K562 (cell line): ENCODE data around the gene FOXL2NB. TPM values are rescaled to one million over a fixed set of nuclear protein-coding genes. Genes with fewer than 3 reads are reported as not detected.

Experiments used
- ARID4B ChIP-seq: sonication (generic); formaldehyde crosslinking; IDR thresholded peaks from 2 replicates; pipeline ENCODE4 v1.8.0; 2022; ENCODE audit warnings: mild to moderate bottlenecking, missing genetic modification reagents
- BRF1 ChIP-seq: IDR thresholded peaks from 3 replicates; pipeline ENCODE4 v1.6.1; 2011; ENCODE audit warnings: borderline replicate concordance, mild to moderate bottlenecking; ENCODE audit not compliant: insufficient read length; ENCODE audit errors: extremely low read depth
- HDAC8 ChIP-seq: fragments of 450-650 bp; IDR thresholded peaks from 2 replicates; pipeline ENCODE4 v1.6.1; 2016; ENCODE audit warnings: mild to moderate bottlenecking, missing genetic modification characterization, moderate library complexity, missing compliant biosample characterization
- HMG20B ChIP-seq: fragments of 250-450 bp; sonication (Bioruptor Pico); IDR thresholded peaks from 2 replicates; pipeline ENCODE4 v1.5.0; 2021; ENCODE audit warnings: mild to moderate bottlenecking
- L3MBTL2 ChIP-seq: fragments of 450-650 bp; IDR thresholded peaks from 2 replicates; pipeline ENCODE4 v1.6.1; 2016; ENCODE audit warnings: mild to moderate bottlenecking, moderate library complexity
- NCOA6 ChIP-seq: fragments of 450-650 bp; IDR thresholded peaks from 2 replicates; pipeline ENCODE4 v1.6.1; 2017; ENCODE audit warnings: mild to moderate bottlenecking
- NONO ChIP-seq, 2 experiments: fragments of 200-400 bp in 1 of 2; fragments of 450-650 bp in 1 of 2; formaldehyde crosslinking in 1 of 2; IDR thresholded peaks; 2 replicates each; pipeline ENCODE4 v1.6.1; 2017; ENCODE audit warnings: low read depth in 2 of 2, mild to moderate bottlenecking in 2 of 2, moderate library complexity in 2 of 2, low read length in 1 of 2
- NR2C2 ChIP-seq, 2 experiments: fragments of 200-800 bp in 1 of 2; sonication (Bioruptor generic) in 1 of 2; sonication (generic) in 1 of 2; formaldehyde crosslinking in 1 of 2; IDR thresholded peaks; 2 replicates each; pipeline versions ENCODE4 v1.6.1 to v1.8.0; 2016 to 2022; ENCODE audit warnings: mild to moderate bottlenecking in 1 of 2, missing compliant biosample characterization in 1 of 2, missing genetic modification characterization in 1 of 2, missing genetic modification reagents in 1 of 2
- PCBP1 ChIP-seq: fragments of 200-400 bp; formaldehyde crosslinking; IDR thresholded peaks from 2 replicates; pipeline ENCODE4 v1.6.1; 2018; ENCODE audit warnings: mild to moderate bottlenecking, low read depth, low read length; ENCODE audit not compliant: poor library complexity, severe bottlenecking
- RB1 ChIP-seq: fragments of 450-650 bp; IDR thresholded peaks from 2 replicates; pipeline ENCODE4 v1.6.1; 2017; ENCODE audit warnings: low read depth, mild to moderate bottlenecking
- ZBTB9 ChIP-seq: fragments of 450-650 bp; formaldehyde crosslinking; IDR thresholded peaks from 2 replicates; pipeline ENCODE4 v1.4.0; 2020; ENCODE audit warnings: mild to moderate bottlenecking, moderate library complexity
- ZFX ChIP-seq: sonication (generic); formaldehyde crosslinking; IDR thresholded peaks from 2 replicates; pipeline ENCODE4 v1.8.0; 2022; ENCODE audit warnings: mild to moderate bottlenecking, missing genetic modification reagents, moderate library complexity
- ZNF644 ChIP-seq: fragments of 200-800 bp; sonication (Bioruptor generic); IDR thresholded peaks from 2 replicates; pipeline ENCODE4 v1.6.1; 2016; ENCODE audit warnings: low read depth, missing genetic modification characterization, missing compliant biosample characterization
- ZNF655 ChIP-seq: fragments of 250-450 bp; sonication (Bioruptor Pico); IDR thresholded peaks from 2 replicates; pipeline ENCODE4 v1.5.0; 2021
- polyA plus RNA-seq, 8 experiments: library from polyadenylated mRNA; depleted of rRNA in 4 of 8; stranded (reverse) in 5 of 8; unstranded in 3 of 8; fragments of >200 nt; fragmentation: Nextera tagmentation in 2 of 8; fragmentation: Illumina TruSeq in 1 of 8; extraction: Ambion mirVana in 2 of 8; extraction: Trizol in 1 of 8; gene quantifications; 2 replicates each; pipeline versions ENCODE4 v1.2.1 to v1.2.3, GENCODE V29; 2011 to 2014; ENCODE audit warnings: inconsistent platforms in 1 of 8, missing spikeins in 1 of 8
- total RNA-seq, 7 experiments: library from RNA; depleted of rRNA in 6 of 7; stranded (reverse); fragments of >200 nt in 6 of 7; fragmentation: Illumina TruSeq in 2 of 7; extraction: Trizol in 2 of 7; gene quantifications; 2 replicates each; pipeline versions ENCODE4 v1.2.1 to v1.2.3, GENCODE V29; 2011 to 2021; ENCODE audit warnings: low replicate concordance in 1 of 7

Gene FOXL2NB
- total and polyA plus RNA-seq, 9 of the 15 experiments (the other 6 are each of a cell fraction or from before 2014, with no cell fraction given): 0.71 to 17.4 (median 9.0) TPM

- peak; percentile 77 for TF ChIP-seq ARID4B (CRISPR knock-in tag)
- TF ChIP-seq L3MBTL2: peak; percentile 88
- TF ChIP-seq HDAC8 (tag): no peak
- no peak for TF ChIP-seq PCBP1
- no peak for TF ChIP-seq BRF1
- TF ChIP-seq NCOA6: 0 out of 2 replicates have a peak, but pooled peaks have one; percentile 25
- TF ChIP-seq RB1: peak; percentile 84; the same call in 1 of the 2 replicates
- TF ChIP-seq ZBTB9 (CRISPR knock-in tag): peak; percentile 45; the same call in 1 of the 2 replicates
- TF ChIP-seq HMG20B: no peak
- TF ChIP-seq ZNF655: no peak
- no peak for TF ChIP-seq ZNF644 (tag)
- no peak for TF ChIP-seq NR2C2 (CRISPR knock-in tag; IDR thresholded peaks at IDR 0.05)
- 0 out of 2 replicates have a peak, but pooled peaks have one; percentile 22 for TF ChIP-seq NR2C2 (tag; IDR thresholded peaks at IDR 0.05)
- TF ChIP-seq ZFX (CRISPR knock-in tag): peak; percentile 83
- 0 out of 4 replicates have a peak, but pooled peaks of 1 of the 2 experiments have one; percentile 52 for TF ChIP-seq NONO (IDR thresholded peaks at IDR 0.05; ENCODE audit: low read depth in 2 of 2, low read length in 1 of 2)
These were observed 10.9 kb upstream of the FOXL2NB start (continued) for GRCh38 chr3:138935863-138936740.
